ENCODE results near the gene SLX9. TPM values are rescaled to one million over a fixed set of nuclear protein-coding genes. Genes with fewer than 3 reads are reported as not detected.

Gene SLX9
- total RNA-seq, 4 donors from 2014 or later, result 8.1 to 46.0 (median 16.6) TPM

DNA sequence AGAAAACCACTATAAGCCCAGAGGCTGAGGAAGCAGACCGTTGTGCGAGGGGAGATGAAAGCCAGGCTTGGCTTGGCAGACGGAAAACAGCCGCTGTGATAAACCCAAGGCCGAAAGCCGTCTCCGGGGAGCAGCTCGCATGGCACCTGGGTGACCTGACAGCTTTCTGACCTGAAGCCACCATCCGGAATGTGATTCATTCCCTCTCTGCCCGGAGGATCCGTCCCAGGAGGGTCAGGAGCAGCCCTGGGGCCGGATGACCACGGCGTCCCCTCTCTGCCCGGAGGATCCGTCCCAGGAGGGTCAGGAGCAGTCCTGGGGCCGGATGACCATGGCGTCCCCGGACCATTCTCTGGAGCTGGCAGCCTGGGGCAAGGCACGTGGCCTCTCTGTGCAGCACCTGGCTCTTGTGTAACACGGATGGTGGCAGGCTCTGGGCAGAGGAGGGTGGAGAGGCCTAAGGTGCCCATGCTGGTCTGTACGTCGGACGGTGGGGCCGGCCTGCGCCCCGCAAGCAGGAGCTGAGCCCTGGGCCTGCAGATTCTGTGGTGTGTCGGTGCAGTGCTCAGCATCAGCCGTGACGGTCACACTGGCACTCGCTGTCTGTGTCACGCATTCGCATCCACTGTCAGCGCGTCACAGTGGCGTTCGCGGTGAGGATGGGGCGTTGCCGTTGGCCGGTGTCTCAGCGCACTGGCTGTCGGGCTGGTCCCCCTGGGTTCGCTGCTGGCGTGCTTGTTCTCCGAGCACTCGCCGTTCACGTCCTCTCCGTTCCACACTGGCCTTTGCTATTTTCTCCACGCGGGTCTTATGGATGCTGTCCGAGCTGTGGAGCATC, 50.3 kb downstream of the SLX9 start:
- H3K27me3 ChIP-seq, result no peaks in the 10 kb centered on the region
- peak overlapping the region; percentile 31 to 79 (median 74) for H3K27ac ChIP-seq
- in situ Hi-C loops (cut with MboI; ENCODE audit: low pct_ligation_motif_present in 1 of 4, low pct_unique_long_range_greater_than_20kb in 1 of 4, low sequenced_read_pairs in 3 of 4), result no loop called here
- TF ChIP-seq, protein P1, sequence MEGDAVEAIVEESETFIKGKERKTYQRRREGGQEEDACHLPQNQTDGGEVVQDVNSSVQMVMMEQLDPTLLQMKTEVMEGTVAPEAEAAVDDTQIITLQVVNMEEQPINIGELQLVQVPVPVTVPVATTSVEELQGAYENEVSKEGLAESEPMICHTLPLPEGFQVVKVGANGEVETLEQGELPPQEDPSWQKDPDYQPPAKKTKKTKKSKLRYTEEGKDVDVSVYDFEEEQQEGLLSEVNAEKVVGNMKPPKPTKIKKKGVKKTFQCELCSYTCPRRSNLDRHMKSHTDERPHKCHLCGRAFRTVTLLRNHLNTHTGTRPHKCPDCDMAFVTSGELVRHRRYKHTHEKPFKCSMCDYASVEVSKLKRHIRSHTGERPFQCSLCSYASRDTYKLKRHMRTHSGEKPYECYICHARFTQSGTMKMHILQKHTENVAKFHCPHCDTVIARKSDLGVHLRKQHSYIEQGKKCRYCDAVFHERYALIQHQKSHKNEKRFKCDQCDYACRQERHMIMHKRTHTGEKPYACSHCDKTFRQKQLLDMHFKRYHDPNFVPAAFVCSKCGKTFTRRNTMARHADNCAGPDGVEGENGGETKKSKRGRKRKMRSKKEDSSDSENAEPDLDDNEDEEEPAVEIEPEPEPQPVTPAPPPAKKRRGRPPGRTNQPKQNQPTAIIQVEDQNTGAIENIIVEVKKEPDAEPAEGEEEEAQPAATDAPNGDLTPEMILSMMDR (IDR thresholded peaks at IDR 0.05), result no peak
- TF ChIP-seq POLR2AphosphoS5 (IDR thresholded peaks at IDR 0.05) (no peak), POLR2A (IDR thresholded peaks at IDR 0.05) (no peak), EP300 (IDR thresholded peaks at IDR 0.05; ENCODE audit: low read depth) (no peak)
- peaks cover 8 to 37% (median 25%) of the 10 kb centered on the region in 4 donors for H3K4me1 ChIP-seq
- no peaks in the 10 kb centered on the region for H3K36me3 ChIP-seq
- DNase-seq, result no peak
- no peaks in the 10 kb centered on the region for H3K9me3 ChIP-seq
- 20 to 82% methylated on average over 1 to 47 of the region's 53 CpGs for WGBS, 2 donors (ENCODE audit: low coverage in 1 of 2)
- H3K4me3 ChIP-seq, result no peak overlapping the region
- intact Hi-C loops (cut with DNase I; ENCODE audit: low total_unique reads), result no loop called here

DNA sequence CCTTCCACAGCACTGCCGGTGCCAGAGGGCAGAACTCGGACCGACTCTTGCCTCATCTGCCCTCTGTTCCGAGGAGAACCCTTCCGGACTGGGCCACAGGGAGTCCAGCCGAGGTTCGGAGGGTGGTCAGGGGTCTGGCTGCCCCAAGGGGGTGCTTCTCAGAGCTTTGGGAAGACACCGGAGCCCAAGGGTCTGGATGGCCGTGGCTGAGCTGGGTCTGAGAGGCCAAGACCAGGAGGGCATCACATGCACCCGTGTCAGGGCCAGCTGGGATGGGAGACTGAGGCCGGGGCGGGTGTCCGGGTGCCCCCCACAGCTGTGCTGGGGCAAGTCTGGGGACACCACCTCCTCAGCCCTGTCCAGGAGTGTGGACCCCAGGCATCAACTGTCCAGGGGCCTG, 51.1 kb downstream of the SLX9 start:
- DNase-seq, result no peak
- in situ Hi-C loops (cut with MboI; ENCODE audit: low pct_ligation_motif_present in 1 of 4, low pct_unique_long_range_greater_than_20kb in 1 of 4, low sequenced_read_pairs in 3 of 4), result no loop called here
- H3K27me3 ChIP-seq, result no peaks in the 10 kb centered on the region
- H3K9me3 ChIP-seq, result no peaks in the 10 kb centered on the region
- WGBS, 2 donors (ENCODE audit: low coverage in 1 of 2), result 70% methylated on average over 2 of the region's 13 CpGs; no CpG with 5 or more reads in 1 of the 2 donors
- peak overlapping the region in 3 of 4 donors; percentile 9 to 79 (median 71) for H3K27ac ChIP-seq
- TF ChIP-seq EP300 (IDR thresholded peaks at IDR 0.05; ENCODE audit: low read depth) (no peak), POLR2A (IDR thresholded peaks at IDR 0.05) (no peak), POLR2AphosphoS5 (IDR thresholded peaks at IDR 0.05) (no peak)
- TF ChIP-seq, protein P1 (IDR thresholded peaks at IDR 0.05), result no peak
- no peak overlapping the region for H3K4me3 ChIP-seq
- peaks cover 8 to 38% (median 25%) of the 10 kb centered on the region in 4 donors for H3K4me1 ChIP-seq
- intact Hi-C loops (cut with DNase I; ENCODE audit: low total_unique reads), result no loop called here
- H3K36me3 ChIP-seq, result no peaks in the 10 kb centered on the region

DNA sequence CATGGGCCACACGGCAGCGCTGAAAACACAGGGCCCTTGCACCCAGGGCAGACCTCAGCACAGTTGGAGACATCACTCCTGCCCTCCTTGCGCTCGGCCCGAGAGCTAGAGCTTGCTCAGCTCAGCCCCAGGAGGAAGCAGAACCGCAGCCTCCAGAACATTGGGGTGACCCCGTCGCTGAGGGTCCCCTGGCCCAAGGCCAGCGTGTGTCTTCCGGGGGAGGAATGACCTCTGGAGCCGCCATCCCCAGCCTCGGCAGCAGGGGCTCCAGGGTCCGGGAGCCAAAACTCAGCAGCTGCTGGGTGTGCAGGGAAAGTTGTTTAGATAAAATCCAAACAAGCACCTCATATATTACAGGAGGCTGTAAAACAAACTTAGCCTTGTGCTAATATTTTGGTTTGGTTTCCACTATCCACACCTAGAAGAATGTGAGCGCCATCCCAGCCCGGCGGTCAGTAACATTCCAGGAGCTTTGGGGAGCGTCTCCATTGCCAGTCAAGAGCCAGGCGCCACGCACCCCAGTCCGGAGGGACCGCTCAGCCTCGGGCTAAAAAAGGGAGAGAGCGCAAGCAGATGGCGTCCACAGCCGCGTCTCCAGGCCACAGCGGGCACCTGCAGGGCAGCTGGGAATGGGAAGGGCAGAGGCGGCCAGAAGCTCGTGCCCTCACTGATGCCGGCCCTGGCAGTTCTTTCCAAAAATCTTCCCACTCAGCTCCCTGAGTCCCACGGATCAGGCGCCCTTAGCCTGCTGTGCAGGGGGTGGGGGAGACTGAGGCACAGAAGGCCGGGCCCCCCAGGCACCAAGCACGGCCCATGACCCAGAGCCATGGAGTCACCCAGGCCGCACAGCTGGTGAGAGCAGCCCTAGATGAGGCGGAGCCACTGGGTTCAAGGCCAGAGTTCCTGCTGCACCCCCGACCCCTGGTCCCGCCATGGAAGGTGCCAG, 52.0 kb downstream of the SLX9 start:
- H3K27me3 ChIP-seq, result no peaks in the 10 kb centered on the region
- H3K36me3 ChIP-seq, result no peaks in the 10 kb centered on the region
- no peak for DNase-seq
- WGBS, 2 donors (ENCODE audit: low coverage in 1 of 2), result 57 to 78% methylated on average over 5 to 32 of the region's 38 CpGs
- TF ChIP-seq, protein P1 (IDR thresholded peaks at IDR 0.05), result no peak
- TF ChIP-seq POLR2AphosphoS5 (IDR thresholded peaks at IDR 0.05), result peak in 2 of 3 donors; percentile 15 to 31
- TF ChIP-seq EP300 (IDR thresholded peaks at IDR 0.05; ENCODE audit: low read depth), result no peak
- intact Hi-C loops (cut with DNase I; ENCODE audit: low total_unique reads), result no loop called here
- no peaks in the 10 kb centered on the region for H3K9me3 ChIP-seq
- in situ Hi-C loops (cut with MboI; ENCODE audit: low pct_ligation_motif_present in 1 of 4, low pct_unique_long_range_greater_than_20kb in 1 of 4, low sequenced_read_pairs in 3 of 4), result no loop called here
- peak overlapping the region; percentile 24 to 79 (median 64) for H3K27ac ChIP-seq
- H3K4me3 ChIP-seq, result no peak overlapping the region
- peaks cover 8 to 38% (median 25%) of the 10 kb centered on the region in 4 donors for H3K4me1 ChIP-seq

DNA sequence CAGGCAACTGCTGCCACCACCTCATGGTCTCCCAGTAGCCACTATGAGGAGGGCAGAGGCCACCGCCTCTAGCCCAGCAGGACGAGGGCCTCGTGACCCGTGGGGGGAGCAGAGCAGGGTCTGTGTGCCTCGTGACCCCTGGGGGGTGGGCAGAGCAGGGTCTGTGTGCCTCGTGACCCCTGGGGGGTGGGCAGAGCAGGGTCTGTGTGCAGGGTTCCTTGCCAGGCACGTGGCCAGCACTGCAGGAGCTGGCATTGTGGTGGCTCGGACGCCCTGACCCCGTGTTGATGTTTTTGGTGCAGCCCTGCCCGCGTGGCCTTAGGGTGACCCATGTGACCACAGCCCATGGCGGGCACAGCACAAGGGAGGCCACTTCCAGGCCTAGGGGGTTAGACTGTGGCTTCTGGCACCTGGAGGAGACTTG, 52.8 kb downstream of the SLX9 start:
- intact Hi-C loops (cut with DNase I; ENCODE audit: low total_unique reads) (no loop called here), in situ Hi-C loops (cut with MboI; ENCODE audit: low pct_ligation_motif_present in 1 of 4, low pct_unique_long_range_greater_than_20kb in 1 of 4, low sequenced_read_pairs in 3 of 4) (no loop called here)
- WGBS, 2 donors (ENCODE audit: low coverage in 1 of 2), result 84% methylated on average over 7 of the region's 13 CpGs; no CpG with 5 or more reads in 1 of the 2 donors
- peaks cover 8 to 38% (median 24%) of the 10 kb centered on the region in 4 donors for H3K4me1 ChIP-seq
- H3K36me3 ChIP-seq, result no peaks in the 10 kb centered on the region
- no peaks in the 10 kb centered on the region for H3K9me3 ChIP-seq
- peak overlapping the region in 3 of 4 donors; percentile 60 to 79 (median 67) for H3K27ac ChIP-seq
- no peak for TF ChIP-seq EP300 (IDR thresholded peaks at IDR 0.05; ENCODE audit: low read depth)
- TF ChIP-seq, protein P1 (IDR thresholded peaks at IDR 0.05), result no peak
- no peak for TF ChIP-seq POLR2AphosphoS5 (IDR thresholded peaks at IDR 0.05)
- no peak for TF ChIP-seq POLR2A (IDR thresholded peaks at IDR 0.05)
- H3K27me3 ChIP-seq, result no peaks in the 10 kb centered on the region
- no peak overlapping the region for H3K4me3 ChIP-seq
- no peak for DNase-seq

Measured in transverse colon (tissue), 4 donors.